Measurements from ENCODE around the gene SEMA6A. TPM values are rescaled to one million over a fixed set of nuclear protein-coding genes. Genes with fewer than 3 reads are reported as not detected.
"Not testable (repeated sequence)": the region's sequence is repeated elsewhere in the genome, so short reads cannot be mapped to it uniquely, and the experiment has no call there.

SEMA6A gene
- total and polyA plus RNA-seq, 7 donors = 4.9 to 55.7 (median 25.0) TPM

- H3K27ac ChIP-seq = peak overlapping the region in 3 of 4 donors; percentile 62 to 74 (median 72)
- H3K9me3 ChIP-seq = no peaks in the 10 kb centered on the region
- H3K27me3 ChIP-seq = no peaks in the 10 kb centered on the region
- no peak overlapping the region for H3K4me3 ChIP-seq
- TF ChIP-seq POLR2A (IDR thresholded peaks at IDR 0.05) (no peak), POLR2AphosphoS5 (IDR thresholded peaks at IDR 0.05) (peak; percentile 60 to 85 (median 74)), EP300 (IDR thresholded peaks at IDR 0.05) (peak in 1 of 4 donors; percentile 18)
- H3K36me3 ChIP-seq = no peaks in the 10 kb centered on the region
- no peak for DNase-seq
- peaks cover 0 to 89% (median 60%) of the 10 kb centered on the region in 4 donors for H3K4me1 ChIP-seq
- intact Hi-C loops (cut with DNase I) = loop anchor here (10.0 kb wide), 1 partner anchor 911 kb away; no protein-coding TSS in a partner anchor
- WGBS, 2 donors = 28 to 66% methylated on average over 3 of the region's 3 CpGs
Measured at GRCh38 chr5:116524051-116524904, 50.3 kb downstream of the SEMA6A start.

GRCh38 chr5:116523182-116523581 lies 51.4 kb downstream of the SEMA6A start:
- not testable (repeated sequence) for DNase-seq, H3K36me3 ChIP-seq, H3K27me3 ChIP-seq, H3K4me3 ChIP-seq, H3K9me3 ChIP-seq
- Histone ChIP-seq H3K27ac (peak overlapping the region in 3 of 4 donors; percentile 62 to 74 (median 72)), H3K4me1 (peaks cover 0 to 88% (median 53%) of the 10 kb centered on the region in 4 donors)
- intact Hi-C loops (cut with DNase I) = loop anchor here (2.0 to 10.0 kb wide), 2 partner anchors 14 to 912 kb away; no protein-coding TSS in a partner anchor
- WGBS, 2 donors = 95% methylated on average over 11 of the region's 11 CpGs

GRCh38 chr5:116522356-116523136 lies 52.1 kb downstream of the SEMA6A start:
- H3K27me3 ChIP-seq = no peaks in the 10 kb centered on the region
- H3K9me3 ChIP-seq = no peaks in the 10 kb centered on the region
- DNase-seq = no peak
- intact Hi-C loops (cut with DNase I) = loop anchor here (2.0 to 10.0 kb wide), 2 partner anchors 14 to 912 kb away; no protein-coding TSS in a partner anchor
- H3K4me1 ChIP-seq = peaks cover 0 to 88% (median 50%) of the 10 kb centered on the region in 4 donors
- H3K36me3 ChIP-seq = no peaks in the 10 kb centered on the region
- 71 to 74% methylated on average over 9 of the region's 9 CpGs for WGBS, 2 donors
- no peak overlapping the region for H3K4me3 ChIP-seq
- H3K27ac ChIP-seq = peak overlapping the region in 2 of 4 donors; percentile 21 to 72
- TF ChIP-seq POLR2AphosphoS5 (IDR thresholded peaks at IDR 0.05) = no peak
- TF ChIP-seq CTCF (IDR thresholded peaks at IDR 0.05) = no peak
- TF ChIP-seq EP300 (IDR thresholded peaks at IDR 0.05) = no peak
- no peak for TF ChIP-seq POLR2A (IDR thresholded peaks at IDR 0.05)

- no peaks in the 10 kb centered on the region for H3K27me3 ChIP-seq
- no peak for DNase-seq
- TF ChIP-seq CTCF (IDR thresholded peaks at IDR 0.05) (no peak), POLR2AphosphoS5 (IDR thresholded peaks at IDR 0.05) (peak in 1 of 4 donors; percentile 30)
- intact Hi-C loops (cut with DNase I) = loop anchor here (10.0 kb wide), 1 partner anchor 913 kb away; no protein-coding TSS in a partner anchor
- no peaks in the 10 kb centered on the region for H3K36me3 ChIP-seq
- WGBS, 2 donors = 80 to 84% methylated on average over 5 of the region's 5 CpGs
- peak overlapping the region in 2 of 4 donors; percentile 3 to 12 for H3K27ac ChIP-seq
- no peak overlapping the region for H3K4me3 ChIP-seq
- H3K9me3 ChIP-seq = no peaks in the 10 kb centered on the region
- peaks cover 0 to 93% (median 55%) of the 10 kb centered on the region in 4 donors for H3K4me1 ChIP-seq
Measured at GRCh38 chr5:116521173-116521872, 53.3 kb downstream of the SEMA6A start.

- H3K9me3 ChIP-seq = no peaks in the 10 kb centered on the region
- no peak for DNase-seq
- H3K4me3 ChIP-seq = no peak overlapping the region
- no peaks in the 10 kb centered on the region for H3K27me3 ChIP-seq
- intact Hi-C loops (cut with DNase I) = loop anchor here (10.0 kb wide), 1 partner anchor 914 kb away; no protein-coding TSS in a partner anchor
- TF ChIP-seq EP300 (IDR thresholded peaks at IDR 0.05) (no peak), CTCF (IDR thresholded peaks at IDR 0.05) (no peak), POLR2AphosphoS5 (IDR thresholded peaks at IDR 0.05) (no peak), POLR2A (IDR thresholded peaks at IDR 0.05) (no peak)
- WGBS, 2 donors = 54 to 69% methylated on average over 1 of the region's 1 CpG
- peak overlapping the region in 2 of 4 donors; percentile 3 to 12 for H3K27ac ChIP-seq
- H3K4me1 ChIP-seq = peaks cover 0 to 93% (median 59%) of the 10 kb centered on the region in 4 donors
- H3K36me3 ChIP-seq = no peaks in the 10 kb centered on the region
Measured at GRCh38 chr5:116520771-116521170, 53.9 kb downstream of the SEMA6A start.

Data from sigmoid colon (tissue), 7 donors.